ENCODE measurements around the gene TWF2. TPM values are rescaled to one million over a fixed set of nuclear protein-coding genes. Genes with fewer than 3 reads are reported as not detected.

Gene TWF2
- total and polyA plus RNA-seq, 9 of the 15 experiments (the other 6 are each of a cell fraction or from before 2014, with no cell fraction given): 0.11 to 61.9 (median 29.7) TPM

GRCh38 chr3:52220380-52221026 is 18.5 kb downstream of the TWF2 start (continued):
- TF ChIP-seq ZBTB34 (CRISPR knock-in tag; IDR thresholded peaks at IDR 0.05) (no peak), MIER1 (IDR thresholded peaks at IDR 0.05; ENCODE audit: low read depth) (no peak), ZFP1 (CRISPR knock-in tag; IDR thresholded peaks at IDR 0.05) (no peak), MAZ (CRISPR knock-in tag; conservative IDR thresholded peaks at IDR 0.05 in 1 of 2, IDR thresholded peaks at IDR 0.05 in 1 of 2) (peak in 1 of 2 experiments; percentile 63; a peak in 1 of 4 replicates), TFAP4 (CRISPR knock-in tag; IDR thresholded peaks at IDR 0.05; ENCODE audit: borderline replicate concordance) (peak; percentile 21; the same call in 1 of the 2 replicates), REST (IDR thresholded peaks at IDR 0.05; ENCODE audit: borderline replicate concordance) (peak; percentile 54; the same call in 1 of the 2 replicates), REST (CRISPR knock-in tag; IDR thresholded peaks at IDR 0.05; ENCODE audit: low read depth) (no peak), CBX5 (IDR thresholded peaks at IDR 0.05; ENCODE audit: borderline replicate concordance, low read depth) (no peak), NR1H2 (CRISPR knock-in tag; IDR thresholded peaks at IDR 0.05) (no peak), PBX2 (CRISPR knock-in tag; IDR thresholded peaks at IDR 0.05; ENCODE audit: low read depth) (no peak), PBX2 (tag; conservative IDR thresholded peaks at IDR 0.05; ENCODE audit: low read depth) (peak; percentile 59), PKNOX1 (IDR thresholded peaks at IDR 0.05) (peak; percentile 88)

Measured in K562 (cell line).